ENCODE data around the gene LTA.

The LTA gene

DNA sequence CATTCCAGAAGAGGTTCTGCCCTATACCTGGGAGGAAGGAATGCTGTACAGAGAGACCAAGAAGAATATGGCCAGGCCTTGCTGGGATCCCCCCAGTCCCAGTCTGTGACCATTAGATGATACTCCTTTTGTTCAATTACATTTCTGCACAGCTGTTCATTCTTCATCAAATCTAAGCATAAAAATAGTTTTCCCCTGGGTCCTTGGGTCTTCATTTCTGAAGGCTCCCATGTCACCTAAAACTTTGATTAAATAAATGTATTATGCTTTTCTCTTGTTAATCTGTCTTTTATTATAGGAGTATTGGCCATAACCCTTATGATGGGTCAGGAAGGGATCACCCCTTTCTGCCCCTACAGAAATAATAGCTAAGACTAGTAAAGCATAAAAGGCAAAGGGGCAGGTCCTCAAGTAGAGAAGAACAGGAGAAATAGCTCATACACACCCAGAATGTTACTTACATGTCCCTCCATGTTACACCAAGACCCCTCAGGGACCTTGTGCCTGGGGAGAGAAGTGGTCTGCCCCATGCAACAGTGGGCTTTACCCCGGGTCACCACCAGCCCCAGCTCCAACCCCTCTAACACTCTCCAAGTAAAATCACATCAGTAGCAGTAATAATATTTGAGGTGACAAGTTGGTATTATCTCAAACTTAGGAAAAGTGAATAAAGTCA is 2.1 kb upstream of the LTA start:
- no peak for DNase-seq (ENCODE audit: low read depth, low spot score)

DNA sequence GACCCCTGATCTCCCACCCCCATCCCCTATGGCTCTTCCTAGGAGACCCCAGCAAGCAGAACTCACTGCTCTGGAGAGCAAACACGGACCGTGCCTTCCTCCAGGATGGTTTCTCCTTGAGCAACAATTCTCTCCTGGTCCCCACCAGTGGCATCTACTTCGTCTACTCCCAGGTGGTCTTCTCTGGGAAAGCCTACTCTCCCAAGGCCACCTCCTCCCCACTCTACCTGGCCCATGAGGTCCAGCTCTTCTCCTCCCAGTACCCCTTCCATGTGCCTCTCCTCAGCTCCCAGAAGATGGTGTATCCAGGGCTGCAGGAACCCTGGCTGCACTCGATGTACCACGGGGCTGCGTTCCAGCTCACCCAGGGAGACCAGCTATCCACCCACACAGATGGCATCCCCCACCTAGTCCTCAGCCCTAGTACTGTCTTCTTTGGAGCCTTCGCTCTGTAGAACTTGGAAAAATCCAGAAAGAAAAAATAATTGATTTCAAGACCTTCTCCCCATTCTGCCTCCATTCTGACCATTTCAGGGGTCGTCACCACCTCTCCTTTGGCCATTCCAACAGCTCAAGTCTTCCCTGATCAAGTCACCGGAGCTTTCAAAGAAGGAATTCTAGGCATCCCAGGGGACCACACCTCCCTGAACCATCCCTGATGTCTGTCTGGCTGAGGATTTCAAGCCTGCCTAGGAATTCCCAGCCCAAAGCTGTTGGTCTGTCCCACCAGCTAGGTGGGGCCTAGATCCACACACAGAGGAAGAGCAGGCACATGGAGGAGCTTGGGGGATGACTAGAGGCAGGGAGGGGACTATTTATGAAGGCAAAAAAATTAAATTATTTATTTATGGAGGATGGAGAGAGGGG is 1.4 kb downstream of the LTA start:
- no peak for DNase-seq (ENCODE audit: low read depth, low spot score)

DNA sequence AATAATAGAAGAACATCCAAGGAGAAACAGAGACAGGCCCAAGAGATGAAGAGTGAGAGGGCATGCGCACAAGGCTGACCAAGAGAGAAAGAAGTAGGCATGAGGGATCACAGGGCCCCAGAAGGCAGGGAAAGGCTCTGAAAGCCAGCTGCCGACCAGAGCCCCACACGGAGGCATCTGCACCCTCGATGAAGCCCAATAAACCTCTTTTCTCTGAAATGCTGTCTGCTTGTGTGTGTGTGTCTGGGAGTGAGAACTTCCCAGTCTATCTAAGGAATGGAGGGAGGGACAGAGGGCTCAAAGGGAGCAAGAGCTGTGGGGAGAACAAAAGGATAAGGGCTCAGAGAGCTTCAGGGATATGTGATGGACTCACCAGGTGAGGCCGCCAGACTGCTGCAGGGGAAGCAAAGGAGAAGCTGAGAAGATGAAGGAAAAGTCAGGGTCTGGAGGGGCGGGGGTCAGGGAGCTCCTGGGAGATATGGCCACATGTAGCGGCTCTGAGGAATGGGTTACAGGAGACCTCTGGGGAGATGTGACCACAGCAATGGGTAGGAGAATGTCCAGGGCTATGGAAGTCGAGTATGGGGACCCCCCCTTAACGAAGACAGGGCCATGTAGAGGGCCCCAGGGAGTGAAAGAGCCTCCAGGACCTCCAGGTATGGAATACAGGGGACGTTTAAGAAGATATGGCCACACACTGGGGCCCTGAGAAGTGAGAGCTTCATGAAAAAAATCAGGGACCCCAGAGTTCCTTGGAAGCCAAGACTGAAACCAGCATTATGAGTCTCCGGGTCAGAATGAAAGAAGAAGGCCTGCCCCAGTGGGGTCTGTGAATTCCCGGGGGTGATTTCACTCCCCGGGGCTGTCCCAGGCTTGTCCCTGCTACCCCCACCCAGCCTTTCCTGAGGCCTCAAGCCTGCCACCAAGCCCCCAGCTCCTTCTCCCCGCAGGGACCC is 2.3 kb downstream of the LTA start:
- DNase-seq (ENCODE audit: low read depth, low spot score): no peak

GRCh38 chr6:31575335-31575901 is 3.3 kb downstream of the LTA start, which contains the start of gene TNF:
TNF (plus strand) TSS chr6:31575565; CDS start chr6:31575742, 177 bp downstream.
- peak; percentile 68 for DNase-seq (ENCODE audit: low read depth, low spot score)

GRCh38 chr6:31575952-31576685 is 4.0 kb downstream of the LTA start:
- DNase-seq (ENCODE audit: low read depth, low spot score): no peak

GRCh38 chr6:31576897-31577578 is 4.9 kb downstream of the LTA start:
- no peak for DNase-seq (ENCODE audit: low read depth, low spot score)

GRCh38 chr6:31577579-31577966 is 5.5 kb downstream of the LTA start:
- DNase-seq (ENCODE audit: low read depth, low spot score): no peak

GRCh38 chr6:31578184-31579118 is 6.4 kb downstream of the LTA start:
- DNase-seq (ENCODE audit: low read depth, low spot score): no peak

- no peak for DNase-seq (ENCODE audit: low read depth, low spot score)
Observed at GRCh38 chr6:31579119-31579505, 7.0 kb downstream of the LTA start.

DNA sequence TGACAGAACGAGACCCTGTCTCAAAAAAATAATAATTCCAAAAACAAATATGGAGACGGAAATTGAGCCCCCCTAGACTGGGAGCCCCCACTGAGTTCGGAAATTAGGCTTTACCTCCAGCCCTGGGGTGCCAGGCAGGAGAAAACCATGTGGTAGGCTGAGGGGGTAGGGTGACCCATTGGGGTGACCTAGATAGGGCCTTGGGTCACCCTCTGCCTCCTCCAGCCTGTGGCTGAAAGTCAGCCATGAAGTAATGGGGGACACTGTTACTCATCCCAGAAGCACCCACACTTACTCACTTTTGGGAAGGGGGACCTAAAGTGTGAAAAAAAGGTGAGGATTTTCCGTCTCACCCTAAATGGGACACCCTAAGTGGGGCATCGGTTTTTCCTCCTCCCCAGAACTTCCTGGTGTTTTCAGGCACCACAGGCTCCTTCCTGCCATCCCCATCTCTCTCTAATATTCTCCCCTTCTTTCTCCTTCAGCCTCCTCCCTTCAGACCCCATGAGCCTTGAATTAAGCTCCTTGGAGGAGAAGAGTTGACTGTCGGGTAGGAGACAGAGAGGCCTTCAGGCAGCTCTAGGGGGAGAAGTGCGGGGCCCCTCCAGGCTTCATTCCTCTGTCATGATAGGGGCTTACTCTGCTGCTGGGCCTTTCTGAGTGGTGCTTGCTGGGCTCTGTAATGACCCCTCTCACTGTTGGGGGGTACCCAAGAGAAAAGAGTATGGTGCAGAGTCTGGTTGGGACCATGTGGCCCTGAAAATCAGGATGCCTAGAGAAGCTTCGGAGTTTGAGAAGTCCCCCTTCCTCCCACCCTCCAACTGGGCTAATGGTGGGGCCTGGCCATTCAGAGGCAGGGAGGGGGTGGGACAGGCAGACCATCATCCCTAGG is 7.7 kb downstream of the LTA start:
- DNase-seq (ENCODE audit: low read depth, low spot score): no peak

DNA sequence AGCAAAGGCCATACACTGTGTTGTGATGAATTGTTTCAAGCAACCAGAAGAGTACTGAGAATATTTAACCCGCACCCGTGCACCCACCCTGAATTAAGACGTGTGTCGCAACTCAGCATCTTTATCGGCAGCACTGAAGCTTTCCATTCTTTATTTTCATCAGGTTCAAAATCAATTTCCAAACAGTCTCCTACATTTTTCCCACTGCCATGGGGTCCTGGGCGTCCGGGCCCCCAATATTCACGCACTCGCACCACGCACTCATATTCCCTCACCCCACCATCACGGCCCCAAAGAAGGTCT is 8.3 kb downstream of the LTA start:
- no peak for DNase-seq (ENCODE audit: low read depth, low spot score)

GRCh38 chr6:31580807-31581433 is 8.8 kb downstream of the LTA start:
- peak; percentile 79 for DNase-seq (ENCODE audit: low read depth, low spot score)

DNA sequence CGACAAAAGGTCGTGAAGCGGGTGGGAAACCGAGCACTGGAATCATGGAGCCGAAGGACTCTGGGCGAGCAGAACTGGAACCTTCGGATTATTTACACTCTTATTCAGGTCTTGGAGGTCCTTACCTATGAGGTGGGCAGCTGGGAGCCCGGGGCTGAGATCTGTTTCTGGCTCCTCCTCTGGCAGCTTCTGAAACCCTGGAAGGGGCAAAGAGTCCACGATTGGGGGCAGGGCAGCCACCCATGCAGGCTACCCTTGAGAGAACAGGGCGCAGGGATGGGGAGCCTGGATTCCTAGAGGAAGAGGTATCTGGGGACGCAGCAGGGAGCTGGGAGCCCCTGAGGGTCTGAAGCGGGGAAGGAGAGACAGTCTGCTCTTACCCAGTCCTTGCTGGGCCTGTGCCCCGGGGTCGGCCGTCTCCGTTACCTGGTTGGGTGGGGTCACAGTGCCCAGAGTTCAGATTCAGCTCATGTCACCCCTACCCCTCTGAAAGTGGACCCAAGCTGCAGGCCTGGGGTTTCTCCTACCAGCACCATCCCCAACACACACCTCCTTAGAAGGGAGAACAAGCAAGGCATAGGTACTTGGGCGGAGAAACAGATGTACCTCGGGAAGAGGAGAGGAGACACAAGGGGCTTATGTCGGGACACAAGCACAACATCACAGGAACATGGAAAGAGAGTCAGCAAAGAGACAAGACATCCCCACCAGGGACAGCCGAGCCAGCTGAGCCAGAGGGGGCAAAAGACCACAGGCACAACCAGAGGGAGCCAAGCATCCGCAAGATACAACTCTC is 9.5 kb downstream of the LTA start:
- no peak for DNase-seq (ENCODE audit: low read depth, low spot score)

- DNase-seq (ENCODE audit: low read depth, low spot score): peak; percentile 51
Observed at GRCh38 chr6:31582230-31582643, 10.1 kb downstream of the LTA start, which contains the start of gene LTB. LTB (minus strand) TSS chr6:31582424; CDS start chr6:31582417, 7 bp downstream.

- DNase-seq (ENCODE audit: low read depth, low spot score): no peak
Observed at GRCh38 chr6:31585491-31585890, 13.4 kb downstream of the LTA start.

- DNase-seq (ENCODE audit: low read depth, low spot score): no peak
Observed at GRCh38 chr6:31586008-31586407, 13.9 kb downstream of the LTA start, which contains the start of gene LST1. LST1 (plus strand) TSS chr6:31586277; CDS start chr6:31587300, 1,023 bp downstream.

Measured in activated CD4-positive, CD25-positive, alpha-beta regulatory T cell treated with anti-CD3 and anti-CD28 coated beads, Interleukin-2, amount 50 U/mL, for 16 hours (primary cell).